Lower leg skin (tissue), 4 donors: Measurements from ENCODE around the gene LAMP1. TPM values are rescaled to one million over a fixed set of nuclear protein-coding genes. Genes with fewer than 3 reads are reported as not detected.

Experiments
- DNase-seq, 2 donors: peaks; one replicate each; pipeline ENCODE4 v3.0.0-alpha.2; 2019; ENCODE audit warnings: low spot score in 2 of 2
- H3K4me3 ChIP-seq: fragments of 200-600 bp; sonication (generic); 2 replicates; pipeline ENCODE4 v1.5.1; 2017; ENCODE audit warnings: mild to moderate bottlenecking, low read depth; ENCODE audit not compliant: poor library complexity, severe bottlenecking
- CTCF ChIP-seq, 3 donors: fragments of 450-650 bp; IDR thresholded peaks; one replicate each; pipeline ENCODE4 v1.5.1; 2016; ENCODE audit warnings: antibody characterized with exemption in 3 of 3, mild to moderate bottlenecking in 3 of 3, moderate library complexity in 2 of 3
- POLR2A ChIP-seq, 2 donors: fragments of 450-650 bp; IDR thresholded peaks; one replicate each; pipeline ENCODE4 v1.6.1; 2016 to 2017; ENCODE audit warnings: antibody characterized with exemption in 2 of 2, mild to moderate bottlenecking in 1 of 2, moderate library complexity in 1 of 2
- WGBS, 2 donors: methylation state at CpG; one replicate each; pipeline ENCODE4 v1.1.5; 2018; 5-methylcytosine and 5-hydroxymethylcytosine counted together
- intact Hi-C: fragments of 100-400 bp; cut with DNase I; formaldehyde crosslinking; loops from one replicate; pipeline ENCODE4 v1.15.0; 2023; ENCODE audit warnings: low total_unique reads
- total RNA-seq, 4 donors: library from RNA; depleted of rRNA; stranded (reverse); fragments of >200 nt; gene quantifications; one replicate each; pipeline ENCODE4 v1.1.0, GENCODE V29; 2016

Gene LAMP1
- total RNA-seq, 4 donors from 2014 or later: 198 to 240 (median 209) TPM

DNA sequence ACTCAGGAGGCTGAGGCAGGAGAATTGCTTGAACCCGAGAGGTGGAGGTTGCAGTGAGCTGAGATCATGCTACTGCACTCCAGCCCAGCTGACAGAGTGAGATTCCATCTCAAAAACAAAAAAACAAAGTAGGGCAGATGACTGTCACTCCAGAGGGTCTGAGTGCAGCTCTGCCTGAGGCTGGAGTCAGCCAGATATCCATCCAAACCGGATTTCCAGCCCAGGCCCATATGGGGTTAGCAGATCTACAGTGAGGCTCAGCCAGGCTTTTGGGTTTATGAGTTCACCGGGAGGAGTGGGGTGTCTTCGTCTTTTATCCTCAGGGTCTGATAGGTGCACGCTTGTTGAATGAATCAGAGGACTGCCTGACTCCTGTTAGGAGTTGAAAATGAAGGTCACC is 19.0 kb downstream of the LAMP1 start:
- H3K4me3 ChIP-seq: no peak overlapping the region
- no peak for TF ChIP-seq CTCF (IDR thresholded peaks at IDR 0.05)
- no peak for TF ChIP-seq POLR2A (IDR thresholded peaks at IDR 0.05)
- DNase-seq: no peak
- intact Hi-C loops: no loop called here
- WGBS, 2 donors: 77 to 84% methylated on average over 5 of the region's 5 CpGs

- no peak for TF ChIP-seq POLR2A (IDR thresholded peaks at IDR 0.05)
- no peak for TF ChIP-seq CTCF (IDR thresholded peaks at IDR 0.05)
- intact Hi-C loops: no loop called here
- no peak for DNase-seq
- 86 to 88% methylated on average over 12 of the region's 12 CpGs for WGBS, 2 donors
- H3K4me3 ChIP-seq: no peak overlapping the region
These were observed 20.0 kb downstream of the LAMP1 start for GRCh38 chr13:113317031-113317430.

DNA sequence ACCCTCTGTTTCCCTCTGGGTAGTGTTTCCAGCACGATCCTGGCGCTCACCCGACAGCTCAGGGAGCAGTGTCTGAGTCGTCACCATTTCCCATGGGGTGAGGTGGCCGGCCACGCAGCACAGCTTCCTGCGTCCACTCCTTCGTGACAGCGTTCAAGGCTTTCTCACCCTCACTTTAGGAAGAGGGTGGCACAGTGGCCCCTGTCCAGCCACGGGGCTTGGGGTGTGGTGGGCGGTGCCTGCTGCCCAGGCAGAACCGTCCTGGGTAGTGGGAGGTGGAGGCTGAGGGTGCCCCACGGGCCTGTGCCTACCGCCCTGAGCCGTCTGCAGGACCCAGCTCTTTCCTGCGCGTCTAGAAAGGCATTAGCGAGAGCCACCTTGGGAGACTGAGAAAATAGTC is 21.9 kb downstream of the LAMP1 start:
- no peak overlapping the region for H3K4me3 ChIP-seq
- no peak for DNase-seq
- TF ChIP-seq CTCF (IDR thresholded peaks at IDR 0.05) (no peak), POLR2A (IDR thresholded peaks at IDR 0.05) (no peak)
- intact Hi-C loops: no loop called here
- WGBS, 2 donors: 81 to 88% methylated on average over 10 to 18 of the region's 18 CpGs

- intact Hi-C loops: no loop called here
- DNase-seq: no peak
- H3K4me3 ChIP-seq: no peak overlapping the region
- 91 to 93% methylated on average over 14 of the region's 14 CpGs for WGBS, 2 donors
- TF ChIP-seq POLR2A (IDR thresholded peaks at IDR 0.05) (no peak), CTCF (IDR thresholded peaks at IDR 0.05) (no peak)
These were observed 22.3 kb downstream of the LAMP1 start for GRCh38 chr13:113319371-113319770.

- intact Hi-C loops: no loop called here
- DNase-seq: no peak
- WGBS, 2 donors: 91 to 94% methylated on average over 19 of the region's 19 CpGs
- TF ChIP-seq CTCF (IDR thresholded peaks at IDR 0.05): no peak
- TF ChIP-seq POLR2A (IDR thresholded peaks at IDR 0.05): no peak
- no peak overlapping the region for H3K4me3 ChIP-seq
These were observed 23.3 kb downstream of the LAMP1 start for GRCh38 chr13:113320226-113320875.

DNA sequence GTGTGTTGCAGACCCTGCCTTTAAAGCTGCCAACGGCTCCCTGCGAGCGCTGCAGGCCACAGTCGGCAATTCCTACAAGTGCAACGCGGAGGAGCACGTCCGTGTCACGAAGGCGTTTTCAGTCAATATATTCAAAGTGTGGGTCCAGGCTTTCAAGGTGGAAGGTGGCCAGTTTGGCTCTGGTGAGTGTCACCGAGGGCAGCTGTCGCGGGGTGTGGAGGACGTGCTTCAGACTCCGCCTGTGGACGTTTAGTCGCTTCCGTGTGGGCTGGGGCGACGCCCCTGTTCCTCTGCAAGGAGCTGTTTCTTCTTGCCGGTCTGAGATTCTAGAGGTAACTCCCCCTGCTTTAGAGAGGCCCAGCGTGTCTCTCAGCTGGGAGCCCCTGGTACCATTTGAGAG is 24.5 kb downstream of the LAMP1 start:
- 87 to 88% methylated on average over 22 of the region's 22 CpGs for WGBS, 2 donors
- H3K4me3 ChIP-seq: no peak overlapping the region

More for the DNA sequence above, 24.5 kb downstream of the LAMP1 start:
- no peak for DNase-seq
- intact Hi-C loops: no loop called here
- TF ChIP-seq CTCF (IDR thresholded peaks at IDR 0.05) (no peak), POLR2A (IDR thresholded peaks at IDR 0.05) (no peak)
